Stimulated activated CD4-positive, alpha-beta T cell treated with anti-CD3 and anti-CD28 coated beads, Interleukin-12 subunit alpha, Interleukin-12 subunit beta, amount 100 ng/mL, for 24 hours (primary cell): ENCODE results near the gene CALB2.
"Not testable (repeated sequence)": the region's sequence is repeated elsewhere in the genome, so short reads cannot be mapped to it uniquely, and the experiment has no call there.

Experiments used
- DNase-seq, 2 experiments: peaks; one replicate each; pipeline ENCODE4 v3.0.0-alpha.2; 2020; ENCODE audit warnings: low read depth in 2 of 2

Gene CALB2, protein sequence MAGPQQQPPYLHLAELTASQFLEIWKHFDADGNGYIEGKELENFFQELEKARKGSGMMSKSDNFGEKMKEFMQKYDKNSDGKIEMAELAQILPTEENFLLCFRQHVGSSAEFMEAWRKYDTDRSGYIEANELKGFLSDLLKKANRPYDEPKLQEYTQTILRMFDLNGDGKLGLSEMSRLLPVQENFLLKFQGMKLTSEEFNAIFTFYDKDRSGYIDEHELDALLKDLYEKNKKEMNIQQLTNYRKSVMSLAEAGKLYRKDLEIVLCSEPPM

GRCh38 chr16:71358464-71358998 is at the start of gene CALB2:
CALB2 (plus strand) TSS chr16:71358723; CDS start chr16:71358793, 70 bp downstream.
- peak; percentile 35 to 60 for DNase-seq

DNA sequence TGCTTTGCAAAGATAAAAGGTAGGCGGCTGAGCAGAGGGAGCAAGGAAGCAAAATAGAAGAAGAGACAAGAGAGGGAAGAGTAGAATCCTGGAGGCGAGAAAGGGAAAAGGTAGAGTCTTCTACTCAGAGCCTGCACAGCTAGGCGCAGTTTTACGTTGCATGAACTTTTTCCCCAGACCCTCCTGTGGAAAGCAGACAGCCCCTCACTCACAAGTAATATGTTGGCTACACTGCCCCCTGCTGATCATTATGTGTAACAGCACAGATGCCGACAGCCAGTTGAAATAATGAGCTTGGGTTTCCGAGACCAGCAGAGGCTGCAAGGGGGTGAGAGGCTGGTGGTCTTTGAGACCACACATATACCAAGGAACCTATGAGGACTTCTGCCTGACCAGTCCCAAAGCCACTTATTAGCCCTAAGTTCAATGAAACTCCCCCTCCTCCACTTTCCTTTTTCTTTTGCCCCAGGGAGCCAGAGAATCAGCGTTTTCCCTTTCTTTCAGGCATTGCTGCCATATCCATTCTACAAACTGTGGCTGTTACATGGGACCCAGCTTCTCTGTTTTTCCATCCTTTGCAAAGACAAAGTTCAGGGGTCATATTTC is 46.9 kb upstream of the CALB2 start:
- peak in 1 of 2 experiments; percentile 4 for DNase-seq

DNA sequence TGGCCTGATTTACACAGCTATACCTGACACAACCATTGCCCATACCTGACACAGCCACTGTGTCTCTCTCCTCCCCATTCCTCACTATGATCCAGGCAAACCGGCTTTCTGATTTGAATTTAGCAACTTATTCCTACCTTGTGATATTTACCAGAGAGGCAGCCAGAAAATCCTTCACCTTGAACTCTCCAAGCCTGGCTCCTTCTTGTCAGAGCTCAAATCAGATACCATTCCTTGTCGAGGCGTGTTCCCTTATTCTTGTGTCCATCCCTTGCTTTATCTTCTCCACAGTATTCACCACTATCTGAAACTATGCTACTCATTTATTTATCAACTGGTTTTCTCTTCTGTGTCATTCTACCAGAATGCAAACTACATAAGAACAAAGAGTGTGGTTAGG is 44.9 kb upstream of the CALB2 start:
- not testable (repeated sequence) for DNase-seq

DNA sequence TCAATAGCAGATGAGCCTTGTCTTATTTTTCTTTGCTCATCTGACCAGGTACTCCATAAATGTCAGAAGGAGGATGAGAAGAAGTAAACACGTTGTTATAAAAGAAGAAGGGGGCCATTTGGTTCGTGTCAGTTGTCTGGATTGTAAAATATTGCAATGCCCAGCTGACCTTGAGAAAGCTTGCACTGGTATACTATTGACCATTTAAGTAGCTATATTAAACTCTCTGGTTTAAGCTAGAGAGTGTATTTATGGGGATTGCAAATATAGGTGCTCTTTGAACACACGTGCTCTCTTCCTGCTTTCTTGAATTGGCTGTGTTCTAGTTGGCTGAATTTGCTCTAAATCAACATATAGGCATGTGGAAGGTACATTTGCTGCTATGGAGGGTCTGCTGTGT is 43.3 kb upstream of the CALB2 start:
- no peak for DNase-seq

DNA sequence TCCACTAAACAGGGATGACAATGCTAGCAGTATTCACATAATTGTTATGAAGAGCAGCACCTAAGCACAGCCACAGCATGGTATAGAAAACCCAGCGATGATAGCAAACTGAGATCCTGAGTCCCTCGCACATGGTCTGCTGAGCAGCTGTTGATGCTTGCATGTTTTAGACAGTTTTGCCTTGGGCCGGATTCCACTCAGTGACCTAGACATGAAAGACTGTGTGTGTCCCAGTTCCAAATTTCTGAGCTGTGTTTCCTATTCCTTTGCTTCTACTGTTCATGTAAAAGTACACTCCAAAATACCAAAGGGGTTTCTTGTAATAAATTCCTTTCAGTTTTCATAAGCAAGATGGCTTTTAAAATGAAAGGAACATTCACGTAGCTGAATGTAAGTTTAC is 38.5 kb upstream of the CALB2 start:
- DNase-seq = no peak

GRCh38 chr16:71327720-71328119 is 30.8 kb upstream of the CALB2 start:
- DNase-seq = no peak

GRCh38 chr16:71328151-71328550 is 30.4 kb upstream of the CALB2 start:
- DNase-seq = no peak

DNA sequence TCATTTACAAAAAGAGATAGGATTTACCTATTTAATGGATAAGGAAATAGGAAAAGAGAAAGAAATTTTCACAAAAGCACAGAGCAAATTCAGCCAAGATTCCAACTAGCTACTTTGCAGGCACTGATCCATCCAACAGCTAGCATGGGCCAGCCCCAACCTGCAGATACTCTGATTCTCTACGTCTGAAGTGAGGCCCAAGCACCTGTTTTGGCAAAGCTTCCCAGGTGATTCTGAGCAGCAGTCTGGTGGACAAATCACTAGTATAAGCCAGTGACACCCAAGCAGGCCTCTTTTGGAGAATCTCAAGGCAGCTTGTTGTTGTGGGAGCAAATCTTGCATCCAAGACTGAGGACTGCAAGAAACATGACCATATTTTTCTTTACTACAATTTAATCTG is 20.9 kb upstream of the CALB2 start:
- DNase-seq = no peak

- DNase-seq = no peak
These were observed 20.3 kb upstream of the CALB2 start for GRCh38 chr16:71338193-71338592.

DNA sequence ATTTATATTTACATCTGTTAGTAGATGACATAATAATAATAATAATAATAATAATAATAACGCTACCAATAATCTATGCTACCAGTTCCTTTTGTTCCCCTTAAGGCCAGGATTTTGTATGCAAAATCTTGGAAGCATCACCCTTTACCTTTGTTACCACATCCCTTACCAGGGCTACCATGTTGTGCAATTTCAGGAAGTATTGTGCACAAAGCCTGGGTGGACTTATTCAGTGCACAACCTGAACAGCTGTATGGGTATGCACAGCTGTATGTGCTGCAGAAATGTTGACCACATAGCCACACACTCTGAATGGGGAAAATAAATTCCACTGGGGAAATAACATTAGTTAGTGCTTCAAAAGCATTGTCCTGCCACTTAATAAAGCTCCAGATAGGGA is 19.9 kb upstream of the CALB2 start:
- DNase-seq = no peak

GRCh38 chr16:71339236-71340171 is 19.0 kb upstream of the CALB2 start:
- no peak for DNase-seq

- no peak for DNase-seq
These were observed 18.1 kb upstream of the CALB2 start for GRCh38 chr16:71340406-71340805.

DNA sequence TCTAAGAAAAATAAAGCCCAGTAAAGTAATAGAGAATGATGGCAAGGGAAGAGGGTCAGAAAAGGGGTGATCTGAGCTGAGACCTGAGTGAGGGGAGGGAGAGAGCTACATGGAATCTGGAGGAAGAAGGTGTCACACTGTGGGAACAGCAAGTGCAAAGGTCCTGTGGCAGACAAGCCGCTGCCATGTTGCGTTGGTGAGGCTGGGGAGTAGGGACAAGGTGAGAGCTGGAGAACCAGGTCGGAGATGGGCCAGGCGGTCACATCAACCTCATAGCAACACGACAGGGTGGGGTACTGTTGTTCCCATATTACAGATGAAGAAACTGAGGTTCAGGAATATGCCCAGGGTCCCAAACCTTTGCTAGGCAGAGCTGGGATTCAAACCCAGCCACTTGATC is 16.6 kb upstream of the CALB2 start:
- no peak for DNase-seq

DNA sequence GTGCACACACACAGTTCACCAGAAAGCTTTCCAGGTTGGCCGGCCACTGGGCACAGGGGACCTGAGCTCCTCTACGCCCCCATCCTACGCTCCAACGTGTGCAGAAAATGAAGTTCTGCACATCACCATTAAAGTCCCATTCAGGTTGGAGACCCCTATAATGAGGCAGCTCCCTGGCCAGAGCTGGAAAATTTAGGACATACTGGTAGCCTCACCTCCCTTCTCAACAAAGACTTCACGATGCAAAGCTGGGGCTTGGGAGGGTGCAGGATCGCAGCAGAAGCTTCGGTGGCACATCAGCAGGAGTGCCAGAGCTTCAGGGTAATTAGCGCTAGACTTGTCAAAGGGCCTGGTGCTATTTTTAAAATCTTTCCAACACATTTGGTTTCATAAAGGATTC is 15.4 kb upstream of the CALB2 start:
- DNase-seq = no peak

DNA sequence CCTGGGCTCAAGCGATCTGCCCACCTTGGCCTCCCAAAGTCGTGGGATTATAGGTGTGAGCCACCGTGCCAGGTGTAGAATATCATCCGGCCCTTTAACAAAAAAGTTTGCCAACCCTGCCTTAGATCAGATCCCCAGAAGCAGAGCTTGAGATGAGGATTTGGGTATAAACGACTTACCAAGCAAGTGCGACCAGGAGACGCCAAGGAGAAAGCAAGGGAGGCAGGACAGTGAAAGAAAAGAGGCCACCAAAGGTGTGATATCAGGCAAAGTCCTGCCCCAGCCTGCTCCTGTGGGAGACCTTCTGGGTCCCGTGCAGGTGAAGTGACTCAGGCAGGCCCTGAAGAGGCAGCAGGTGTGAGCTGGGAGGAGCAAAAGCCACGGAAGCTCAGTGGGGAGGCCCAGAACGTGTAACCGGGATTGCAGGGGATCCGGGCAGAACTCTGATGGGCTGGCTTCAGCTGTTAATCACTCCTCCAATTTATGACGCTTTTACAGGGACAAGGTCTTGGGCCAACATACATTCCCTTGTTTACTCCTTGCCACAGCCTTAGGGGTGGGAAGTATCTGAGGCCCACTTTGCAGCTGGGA is 14.1 kb upstream of the CALB2 start:
- DNase-seq = no peak

- DNase-seq = no peak
These were observed 13.5 kb upstream of the CALB2 start for GRCh38 chr16:71345031-71345430.

- DNase-seq = no peak
These were observed 11.4 kb upstream of the CALB2 start for GRCh38 chr16:71347146-71347545.

GRCh38 chr16:71348262-71349085 is 10.0 kb upstream of the CALB2 start:
- DNase-seq = no peak

DNA sequence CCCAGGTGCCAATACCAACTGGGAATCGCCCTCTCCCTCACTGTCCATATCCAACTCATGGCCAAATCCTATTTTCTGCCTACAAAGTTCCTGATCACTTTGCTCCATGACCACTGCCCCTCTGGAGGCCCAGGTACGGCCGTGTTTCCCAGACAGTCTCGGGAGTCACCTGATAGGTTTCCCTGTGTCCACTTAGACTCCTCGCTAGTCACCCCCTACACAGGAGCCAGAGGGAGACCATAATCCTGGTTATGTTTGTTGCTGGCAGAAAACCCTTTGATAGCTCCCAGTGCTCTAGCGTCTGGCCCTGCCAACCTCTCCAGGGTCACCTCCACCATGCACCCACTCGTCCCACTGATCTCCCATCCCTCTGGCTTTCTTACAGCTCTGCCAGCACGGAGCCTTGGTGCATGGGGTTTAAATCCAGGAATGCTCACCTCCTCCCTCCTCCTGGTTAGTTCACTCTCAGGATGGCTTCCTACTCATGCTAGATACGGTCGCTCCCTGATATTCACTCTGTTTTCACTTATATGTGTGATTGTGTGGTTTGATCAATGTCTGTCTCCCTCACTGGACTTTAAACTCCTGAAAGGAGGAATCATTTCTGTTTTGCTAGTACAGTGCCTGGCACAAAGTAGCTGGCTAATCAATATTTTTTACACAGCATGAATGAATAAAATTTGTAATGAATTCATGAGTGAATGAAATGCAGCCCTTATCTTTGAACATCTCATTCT is 7.5 kb upstream of the CALB2 start:
- no peak for DNase-seq

- no peak for DNase-seq
These were observed 7.0 kb upstream of the CALB2 start for GRCh38 chr16:71351558-71351901.

DNA sequence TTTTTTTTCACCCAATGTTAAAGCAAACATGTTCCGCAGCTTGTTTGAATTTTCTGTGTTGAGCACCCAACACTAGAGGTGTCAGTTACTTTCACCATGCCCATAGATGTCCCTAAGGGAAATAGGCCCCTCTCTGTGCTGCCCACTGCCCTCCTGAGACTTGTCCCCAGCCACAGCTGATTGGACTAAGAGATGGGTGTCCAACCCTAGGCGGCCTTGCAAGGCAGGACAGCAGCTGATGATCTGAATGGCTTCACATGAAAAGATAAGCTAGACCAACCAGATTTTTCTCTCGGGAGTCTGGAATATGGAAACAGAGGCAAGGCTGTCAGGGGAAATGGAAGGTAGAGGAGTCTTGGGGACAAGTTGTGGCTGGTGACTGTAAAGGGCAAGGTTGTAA is 6.1 kb upstream of the CALB2 start:
- no peak for DNase-seq
